Adrenal gland (tissue), 5 donors: ENCODE measurements around the gene GTF2F2.

Experiments
- POLR2A ChIP-seq, 2 donors: fragments of 450-650 bp; IDR thresholded peaks; one replicate each; pipeline ENCODE4 v1.6.1; 2017; ENCODE audit warnings: antibody characterized with exemption in 2 of 2, mild to moderate bottlenecking in 2 of 2, moderate library complexity in 1 of 2
- TF ChIP-seq, protein P1 (sequence below), 6 experiments: fragments of 450-650 bp in 4 of 6; fragments of 200-600 bp in 2 of 6; sonication (generic) in 1 of 6; IDR thresholded peaks; 1 replicate in 5 of 6; 2 replicates in 1 of 6; pipeline versions ENCODE4 v1.5.1 to v1.8.0; 2016 to 2021; ENCODE audit warnings: antibody characterized with exemption in 6 of 6, mild to moderate bottlenecking in 2 of 6, moderate library complexity in 1 of 6
- donor health status: DM: no; HTN: no; CAD: no.

DNA sequence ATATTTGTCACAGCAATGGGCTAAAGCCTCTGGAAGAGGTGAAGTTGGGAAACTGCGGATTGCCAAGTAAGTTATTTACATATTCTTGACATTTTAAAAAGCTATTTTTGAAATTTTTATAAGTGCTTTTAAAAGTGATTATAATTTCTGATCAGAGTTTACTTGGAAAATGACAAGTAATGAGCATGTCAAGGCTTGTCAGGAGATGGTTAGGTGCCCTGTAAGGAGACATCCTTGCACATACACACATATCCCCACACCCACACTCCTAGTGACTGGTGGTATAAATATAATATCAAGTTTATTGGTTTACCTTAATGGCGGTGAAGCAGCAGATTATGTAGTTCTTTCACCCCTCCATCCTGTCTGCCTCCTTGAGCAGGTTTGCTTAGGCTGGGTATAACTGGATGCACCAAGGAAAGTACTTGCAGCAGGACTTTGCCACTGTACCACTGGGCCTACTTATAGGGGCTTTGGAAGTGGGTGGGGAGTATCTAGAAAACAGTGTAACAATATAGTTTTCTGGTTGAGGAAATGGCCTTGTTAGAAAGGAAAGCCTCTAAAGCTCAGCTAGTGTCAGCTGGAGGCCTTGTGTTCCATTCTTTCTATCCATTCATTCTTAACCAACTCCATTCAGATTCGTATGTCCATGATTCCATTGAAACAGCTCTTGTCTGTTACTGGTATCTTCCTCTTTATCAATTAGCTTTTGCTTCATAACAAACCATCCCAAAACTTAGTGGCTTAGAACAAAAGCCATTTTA is 16.6 kb downstream of the GTF2F2 start:
- TF ChIP-seq, protein P1, sequence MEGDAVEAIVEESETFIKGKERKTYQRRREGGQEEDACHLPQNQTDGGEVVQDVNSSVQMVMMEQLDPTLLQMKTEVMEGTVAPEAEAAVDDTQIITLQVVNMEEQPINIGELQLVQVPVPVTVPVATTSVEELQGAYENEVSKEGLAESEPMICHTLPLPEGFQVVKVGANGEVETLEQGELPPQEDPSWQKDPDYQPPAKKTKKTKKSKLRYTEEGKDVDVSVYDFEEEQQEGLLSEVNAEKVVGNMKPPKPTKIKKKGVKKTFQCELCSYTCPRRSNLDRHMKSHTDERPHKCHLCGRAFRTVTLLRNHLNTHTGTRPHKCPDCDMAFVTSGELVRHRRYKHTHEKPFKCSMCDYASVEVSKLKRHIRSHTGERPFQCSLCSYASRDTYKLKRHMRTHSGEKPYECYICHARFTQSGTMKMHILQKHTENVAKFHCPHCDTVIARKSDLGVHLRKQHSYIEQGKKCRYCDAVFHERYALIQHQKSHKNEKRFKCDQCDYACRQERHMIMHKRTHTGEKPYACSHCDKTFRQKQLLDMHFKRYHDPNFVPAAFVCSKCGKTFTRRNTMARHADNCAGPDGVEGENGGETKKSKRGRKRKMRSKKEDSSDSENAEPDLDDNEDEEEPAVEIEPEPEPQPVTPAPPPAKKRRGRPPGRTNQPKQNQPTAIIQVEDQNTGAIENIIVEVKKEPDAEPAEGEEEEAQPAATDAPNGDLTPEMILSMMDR (IDR thresholded peaks at IDR 0.05): no peak
- TF ChIP-seq POLR2A (IDR thresholded peaks at IDR 0.05): no peak
